GM19468 (cell line): Measurements from ENCODE around the gene BRSK2.

Experiments used
- ATAC-seq: cut with Tn5 transposase; IDR thresholded peaks from one replicate; pipeline ENCODE4 v1.9.1; 2021; ENCODE audit warnings: mild to moderate bottlenecking, moderate library complexity, moderate number of reproducible peaks; ENCODE audit not compliant: unreplicated experiment; ENCODE audit errors: extremely low read depth

Gene BRSK2

DNA sequence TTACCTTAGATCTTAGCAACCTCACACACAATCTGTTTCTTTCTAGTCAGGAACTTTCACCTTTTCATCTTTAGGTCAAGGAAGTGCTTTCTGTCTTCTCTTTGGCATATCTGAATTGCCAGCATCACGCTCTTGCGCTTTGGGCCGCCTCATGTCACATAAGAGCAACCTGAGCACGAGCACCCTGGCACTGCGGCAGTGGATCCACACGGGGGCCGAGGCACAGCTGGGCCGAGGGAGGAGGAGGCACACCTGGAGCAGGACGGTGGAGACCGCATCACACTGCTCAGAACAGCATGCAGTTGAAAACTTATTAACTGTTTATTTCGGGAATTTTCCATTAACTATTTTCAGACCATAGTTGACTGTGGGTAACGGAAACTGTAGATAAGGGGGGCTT, 86.1 kb downstream of the BRSK2 start:
- ATAC-seq: no peak

DNA sequence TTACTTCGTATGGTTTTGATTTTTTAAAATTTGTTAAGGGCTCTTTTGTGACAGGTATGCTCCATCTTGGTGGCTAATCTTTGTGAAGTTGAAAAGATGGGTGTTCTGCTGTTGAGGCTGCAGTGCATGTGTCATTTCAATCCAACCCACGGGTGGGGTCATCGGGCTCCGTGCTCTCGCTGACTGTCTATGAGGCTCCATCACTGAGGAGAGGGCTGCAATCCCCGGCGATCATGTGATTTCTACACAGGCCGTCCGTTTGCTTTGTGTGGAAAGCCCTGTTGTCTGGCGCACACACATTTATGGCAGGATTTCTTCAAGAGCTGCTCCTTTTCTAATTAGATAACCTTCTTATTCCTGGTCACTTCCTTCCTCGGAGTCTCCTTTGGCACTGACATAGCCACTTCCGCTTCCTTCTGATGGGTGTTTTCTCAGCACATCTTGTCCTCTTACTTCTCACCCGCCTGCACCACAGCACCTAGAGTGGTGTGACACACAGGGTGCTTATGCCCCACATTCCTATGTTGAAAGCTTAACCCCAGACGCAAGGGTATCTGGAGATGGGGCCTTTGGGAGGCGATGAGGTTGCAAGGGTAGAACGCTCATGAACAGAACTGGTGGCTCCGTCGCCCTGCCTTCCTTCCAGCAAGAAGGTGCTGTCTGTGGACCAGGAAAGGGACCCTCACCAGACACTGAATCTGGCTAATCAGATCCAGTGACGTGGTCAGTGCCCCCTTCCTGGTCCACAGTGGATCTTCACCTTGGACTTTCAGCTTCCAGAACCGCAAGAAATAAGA, 87.4 kb downstream of the BRSK2 start:
- ATAC-seq: no peak

DNA sequence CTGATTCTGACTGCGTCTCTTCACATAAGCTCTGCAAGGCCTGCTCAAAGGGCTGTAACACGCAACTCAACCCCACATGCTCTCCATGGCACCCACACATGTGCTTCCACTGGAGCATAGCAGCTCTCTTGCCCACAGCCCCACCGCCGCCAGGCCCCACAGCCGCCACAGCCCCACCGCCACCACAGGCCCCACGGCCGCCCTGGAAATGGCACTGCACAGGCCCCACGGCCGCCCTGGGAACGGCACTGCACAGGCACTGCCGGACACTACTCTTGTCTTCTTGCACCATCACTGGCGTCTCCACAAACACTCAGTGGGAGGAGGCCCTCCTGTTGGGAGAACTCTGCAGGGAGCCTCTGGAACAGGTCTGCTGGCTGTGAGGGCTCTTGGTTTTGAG, 88.3 kb downstream of the BRSK2 start:
- ATAC-seq: no peak

DNA sequence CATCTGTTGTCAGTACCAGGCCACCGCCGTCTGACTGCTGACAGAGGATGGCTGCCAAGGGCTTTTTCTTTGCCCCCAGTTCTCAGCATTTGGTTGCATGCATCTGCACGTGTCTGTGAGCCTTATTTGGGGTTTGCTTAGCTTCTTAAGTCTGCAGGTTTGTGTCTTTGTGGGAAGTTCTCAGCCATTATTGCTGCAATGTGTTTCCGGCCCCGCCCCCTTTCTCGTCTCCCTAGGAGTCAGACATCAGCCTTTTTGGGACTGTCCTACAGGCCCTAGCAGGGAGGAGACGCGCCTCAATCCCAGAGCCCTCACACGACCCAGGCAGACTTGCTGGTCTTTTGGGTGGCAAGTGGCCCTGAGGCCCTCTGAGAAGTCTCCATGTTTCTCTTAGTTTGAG, 88.8 kb downstream of the BRSK2 start:
- no peak for ATAC-seq

DNA sequence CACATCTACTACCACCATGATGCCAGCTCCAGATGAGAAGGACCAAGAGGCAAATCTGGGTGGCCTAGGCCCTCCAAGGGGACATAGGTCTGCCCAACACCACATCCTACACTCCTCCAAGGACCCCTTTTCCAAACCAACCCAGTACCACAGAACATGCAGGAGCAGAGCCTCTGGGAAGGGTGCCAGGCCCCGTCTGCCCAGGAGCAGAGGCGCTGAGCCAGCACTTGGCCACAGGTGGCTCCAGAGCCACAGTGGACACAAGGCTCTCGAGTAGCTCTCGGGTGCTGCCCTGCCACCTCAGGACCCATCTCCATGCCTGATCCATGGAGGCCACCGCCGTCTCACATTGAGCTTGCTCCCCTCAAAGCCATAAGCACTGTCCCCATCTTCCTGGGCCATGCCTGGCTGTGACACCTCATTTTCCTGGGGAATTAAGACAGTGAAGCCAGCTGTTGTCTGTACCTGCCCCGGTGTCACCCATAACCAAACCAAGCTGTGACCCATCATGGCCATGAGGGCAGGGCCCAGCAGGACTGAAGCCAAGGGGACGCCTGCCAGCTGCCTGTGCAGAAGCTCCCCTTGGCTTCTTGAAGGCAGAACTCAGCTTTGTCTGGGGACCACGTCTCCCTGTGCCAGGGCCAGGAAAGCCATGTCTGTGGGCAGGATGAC, 89.4 kb downstream of the BRSK2 start:
- no peak for ATAC-seq

DNA sequence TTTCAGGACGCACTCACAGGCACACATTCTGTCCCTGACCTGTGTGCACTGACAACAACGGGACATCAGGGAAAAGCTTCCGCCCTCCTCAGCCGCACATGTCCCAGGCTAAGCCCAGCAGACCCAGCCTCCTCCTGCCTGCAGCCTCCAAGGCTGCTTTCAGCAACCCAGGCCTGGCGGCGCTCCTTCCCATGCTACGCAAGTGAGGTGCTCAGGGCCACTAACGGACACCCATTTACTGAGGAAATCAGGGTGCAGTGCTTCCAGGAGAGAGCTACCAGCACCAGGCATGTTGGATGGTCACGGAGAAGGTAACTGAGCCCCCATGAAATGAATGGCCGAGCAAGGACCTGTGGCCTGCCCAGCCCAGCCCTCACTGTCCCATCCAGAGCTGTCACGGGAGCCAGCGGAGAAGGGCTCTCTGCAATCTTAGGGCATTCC, 90.0 kb downstream of the BRSK2 start:
- ATAC-seq: no peak

DNA sequence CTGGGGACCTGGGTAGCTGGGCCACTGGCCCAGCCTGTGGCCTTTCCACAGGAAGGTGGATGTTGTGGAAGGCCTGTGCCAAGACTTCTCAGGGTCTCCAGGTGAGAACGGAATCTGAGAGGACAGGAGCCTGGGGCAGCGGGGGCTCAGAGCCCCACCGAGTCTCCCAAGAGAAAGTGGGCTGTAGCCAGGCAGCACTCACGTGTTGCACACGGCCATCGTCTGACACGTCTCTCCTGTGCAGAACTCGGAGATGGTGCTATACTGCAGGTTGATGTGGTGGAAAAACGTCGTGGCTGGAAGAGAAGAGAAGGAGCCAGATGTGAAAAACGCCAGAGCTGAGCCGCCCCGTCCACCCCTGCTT, 90.4 kb downstream of the BRSK2 start:
- no peak for ATAC-seq

DNA sequence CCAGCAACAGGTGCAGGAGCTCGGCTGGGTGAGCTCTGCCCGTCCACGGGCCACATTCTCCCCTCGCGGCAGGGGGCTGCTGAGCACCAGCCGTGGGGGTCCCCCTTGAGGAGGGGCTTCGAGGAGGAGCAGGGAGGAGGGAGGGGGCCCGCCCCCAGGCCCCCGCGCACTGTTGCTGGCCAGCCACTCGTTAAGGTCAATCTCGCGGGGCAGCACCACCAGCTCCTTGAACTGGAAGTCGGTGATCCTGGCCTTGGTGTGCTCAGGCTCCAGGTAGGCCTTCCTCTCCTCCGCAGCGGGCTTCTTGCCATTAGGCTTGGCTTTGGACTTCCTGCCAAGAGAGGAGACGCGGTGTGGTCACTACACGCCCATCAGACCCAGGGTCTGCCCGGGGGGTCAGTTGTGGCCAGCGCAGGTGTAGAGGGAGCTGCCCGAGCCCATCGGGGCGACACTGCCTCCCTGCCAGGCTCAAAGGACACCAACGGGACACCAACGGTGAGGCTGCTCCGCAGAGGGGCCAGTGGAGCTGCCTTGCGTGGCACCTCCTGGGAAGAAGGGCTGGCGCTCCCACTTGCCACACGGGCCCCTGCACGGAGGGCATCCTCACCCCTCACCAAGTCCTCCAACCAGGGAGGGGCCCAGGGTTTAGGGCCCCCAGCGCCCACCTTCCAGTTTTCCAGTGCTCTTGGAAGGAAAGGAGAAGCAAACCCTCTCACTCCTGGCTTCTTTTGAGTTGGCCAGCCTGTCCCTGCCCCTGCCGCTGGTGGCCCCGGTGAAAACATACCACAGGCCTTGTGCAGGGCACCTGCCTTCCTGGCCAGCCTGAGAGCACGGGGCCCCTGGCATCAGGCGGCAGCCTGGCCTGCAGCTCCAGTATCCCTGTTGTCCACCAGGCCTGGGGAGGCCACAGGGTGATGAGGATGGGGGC, 91.1 kb downstream of the BRSK2 start:
- ATAC-seq: no peak

DNA sequence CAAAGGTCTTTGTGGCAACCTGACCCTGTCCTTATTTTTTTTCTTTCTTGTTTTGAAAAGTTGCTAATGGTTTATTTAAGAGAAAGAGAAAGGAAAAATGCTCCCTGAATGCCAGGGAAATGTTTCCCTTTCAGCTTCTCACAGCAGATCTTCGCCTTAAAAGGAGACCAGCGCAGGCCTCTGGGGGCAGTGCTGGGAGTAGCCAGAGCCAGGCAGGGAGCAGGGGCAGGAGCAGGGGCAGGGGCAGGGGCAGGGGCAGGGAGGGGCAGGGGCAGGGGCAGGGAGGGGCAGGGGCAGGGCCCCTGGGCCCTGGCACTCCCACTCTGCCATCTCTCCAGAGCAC, 91.7 kb downstream of the BRSK2 start:
- no peak for ATAC-seq

DNA sequence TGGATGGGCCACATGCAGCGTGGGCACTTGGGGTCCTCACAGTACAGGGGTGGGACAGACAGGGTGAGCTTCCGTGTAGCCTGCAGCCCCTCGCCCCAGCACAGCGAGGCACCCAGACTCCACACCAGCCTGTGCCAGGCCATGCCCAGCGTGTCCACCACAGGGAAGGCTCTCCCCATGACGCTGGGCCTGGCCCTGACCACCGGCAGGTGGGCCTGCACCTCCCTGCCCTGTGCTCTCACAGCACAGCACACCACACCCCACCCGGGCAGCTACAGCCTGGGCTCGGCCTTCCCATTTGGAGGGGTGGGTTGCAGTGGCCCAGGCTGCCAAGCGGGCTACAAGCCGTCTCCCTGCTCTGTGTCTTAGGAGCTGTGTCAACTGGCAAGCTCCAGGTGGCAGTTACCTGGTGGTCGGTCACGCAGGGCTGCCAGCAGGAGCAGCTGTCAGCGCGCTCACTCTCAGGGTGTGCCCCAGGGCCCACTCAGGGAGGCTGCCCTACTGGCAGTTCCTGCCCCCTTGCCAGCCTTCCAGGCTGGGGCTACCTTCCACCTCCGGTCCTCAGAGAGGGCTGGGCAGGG, 92.2 kb downstream of the BRSK2 start:
- ATAC-seq: no peak

DNA sequence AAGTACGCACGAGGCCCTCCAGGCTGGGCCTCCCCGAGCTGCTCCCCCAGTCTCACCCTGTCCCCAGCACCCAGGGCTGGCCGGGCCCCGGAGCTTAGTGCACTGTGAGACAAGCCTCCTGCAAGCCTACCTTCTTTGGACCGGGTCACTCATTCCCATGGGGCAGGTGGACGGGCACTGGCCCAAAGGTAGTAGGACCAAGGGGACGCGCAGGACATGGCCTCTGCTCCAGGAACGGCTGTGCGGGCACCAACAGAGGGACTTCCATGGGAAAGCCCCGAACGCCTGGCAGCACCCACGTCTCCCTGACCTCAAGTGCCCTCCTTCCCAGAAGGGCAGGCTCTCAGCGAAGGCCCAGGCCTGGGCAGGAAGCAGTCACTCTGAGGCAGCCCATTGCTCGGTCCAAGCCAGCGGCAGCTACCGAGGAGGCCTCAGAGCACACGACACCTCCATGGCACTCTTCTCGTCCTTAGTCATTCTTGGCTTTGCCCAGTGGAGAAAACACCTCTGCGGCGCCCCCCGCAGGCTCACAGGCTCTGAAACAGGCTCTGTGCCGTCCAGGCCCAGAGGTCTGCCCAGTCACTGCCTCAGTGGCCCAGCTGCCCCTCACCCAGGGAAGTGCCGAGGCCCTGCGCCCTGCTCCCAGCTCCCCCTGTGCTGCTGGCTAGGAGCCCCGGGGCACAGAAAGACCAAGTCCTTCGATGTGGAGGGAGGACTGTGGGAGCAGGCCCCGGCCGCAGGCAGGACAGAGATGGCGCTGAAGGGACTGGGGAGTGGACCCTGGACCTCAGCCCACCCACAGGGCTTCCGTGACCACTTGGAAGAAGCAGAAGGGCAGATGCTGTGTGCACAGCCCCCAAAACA, 93.1 kb downstream of the BRSK2 start:
- ATAC-seq: no peak

DNA sequence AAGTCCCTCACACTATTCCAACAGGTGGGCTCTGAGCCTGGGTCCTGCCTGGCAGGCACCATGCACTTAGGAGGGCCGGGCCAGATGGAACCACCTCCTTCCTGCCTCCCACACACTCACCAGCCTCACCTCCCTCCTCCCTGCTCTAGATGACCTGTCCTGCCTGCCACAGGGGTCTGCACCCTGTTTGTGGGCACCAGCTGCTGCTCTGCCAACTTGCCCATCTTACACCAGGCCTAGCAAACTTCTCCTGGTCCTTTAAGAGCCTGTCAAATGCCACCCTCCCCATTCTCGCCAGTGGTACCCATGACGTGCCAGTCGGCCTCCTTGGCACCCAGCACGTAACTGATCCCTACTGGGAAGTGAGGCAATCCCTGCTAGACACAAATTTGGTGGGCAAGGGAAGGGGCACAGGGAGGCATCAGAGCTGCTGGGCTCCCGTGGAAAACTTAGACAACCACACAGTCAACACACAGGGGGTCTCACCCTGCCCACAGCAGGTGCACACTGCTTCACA, 93.8 kb downstream of the BRSK2 start:
- no peak for ATAC-seq

DNA sequence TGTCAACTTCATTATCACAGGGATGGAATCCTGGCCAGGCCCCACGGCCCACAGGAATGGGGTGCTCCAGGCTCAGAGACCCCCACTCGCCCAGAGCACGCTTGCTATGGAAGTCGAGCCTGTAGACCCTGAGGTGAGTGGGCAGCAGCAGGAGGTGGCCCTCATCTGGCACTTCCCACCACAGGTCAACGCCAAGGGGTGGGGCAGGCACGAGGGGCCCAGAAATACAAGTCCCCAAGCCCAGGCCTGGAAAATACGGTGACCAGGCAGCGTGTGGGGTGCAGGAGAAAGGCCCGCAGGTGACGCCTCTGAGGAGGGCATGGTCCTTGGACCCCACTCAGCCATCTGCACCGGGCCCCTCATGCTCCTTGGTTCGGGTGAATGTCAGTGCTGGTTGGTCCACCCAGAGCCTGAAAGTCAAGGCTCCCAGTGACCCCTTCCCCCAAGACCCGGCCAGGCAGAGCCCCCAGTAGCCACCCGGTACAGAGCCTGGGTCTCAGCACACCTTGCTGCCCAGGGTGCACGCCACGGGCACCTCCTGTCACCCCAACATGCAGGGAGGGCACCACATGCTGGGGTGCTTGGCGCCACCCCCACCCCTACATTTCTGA, 94.4 kb downstream of the BRSK2 start:
- ATAC-seq: no peak

DNA sequence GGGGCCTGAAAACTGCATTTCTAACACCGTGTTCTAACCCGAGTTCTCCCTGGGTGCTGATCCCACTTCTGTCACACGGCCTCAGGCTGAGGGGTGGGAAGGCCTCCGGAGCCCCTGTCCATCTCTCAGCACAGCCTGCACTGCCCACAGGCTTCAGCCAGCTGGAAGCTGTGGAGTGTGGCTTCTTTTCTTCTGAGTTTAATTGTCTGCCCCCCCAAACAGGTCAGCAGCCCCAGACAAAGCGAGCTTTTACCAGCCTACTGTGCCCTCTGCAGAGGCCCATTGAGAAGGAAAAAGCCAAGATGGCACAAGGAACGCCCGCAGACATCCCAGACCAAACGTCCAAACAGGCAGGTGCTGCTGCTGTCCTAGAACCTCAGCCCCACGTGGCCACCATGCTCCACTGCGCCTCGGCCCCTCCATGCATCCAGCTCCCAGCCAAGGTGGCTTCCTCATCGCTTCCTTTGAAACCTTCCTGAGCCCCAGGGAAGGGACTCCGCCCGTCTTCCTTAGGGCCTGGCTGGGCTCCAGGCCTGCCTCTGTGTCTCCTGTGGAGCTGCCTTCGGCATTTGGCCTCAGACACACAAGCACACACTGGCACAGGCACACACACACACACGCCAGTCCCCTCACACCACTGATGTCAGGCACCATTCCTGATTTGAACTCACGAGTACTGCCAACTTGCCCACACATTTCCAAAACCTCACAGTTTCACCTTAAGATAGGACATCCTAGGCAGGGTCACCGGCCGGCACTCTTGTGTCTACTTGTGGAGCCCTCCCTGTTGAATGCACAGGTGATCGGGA, 95.2 kb downstream of the BRSK2 start:
- no peak for ATAC-seq

DNA sequence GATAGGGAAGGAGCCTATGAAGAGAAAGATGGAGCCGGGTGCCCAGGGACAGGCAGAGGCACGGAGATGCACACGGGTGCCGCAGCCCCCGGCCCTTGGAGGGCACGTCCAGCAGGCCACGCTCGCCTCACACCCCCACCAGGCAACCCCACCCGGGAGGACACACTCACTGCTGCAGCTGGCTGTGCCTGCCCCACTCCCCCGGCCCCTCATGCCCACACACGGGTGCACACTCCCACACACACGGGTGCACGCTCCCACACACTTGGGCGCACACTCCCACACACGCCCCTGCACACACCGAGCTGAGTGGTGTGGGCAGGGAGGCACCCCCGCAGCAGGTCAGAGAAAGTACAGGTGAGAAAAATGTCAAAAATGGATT, 95.8 kb downstream of the BRSK2 start:
- ATAC-seq: no peak

DNA sequence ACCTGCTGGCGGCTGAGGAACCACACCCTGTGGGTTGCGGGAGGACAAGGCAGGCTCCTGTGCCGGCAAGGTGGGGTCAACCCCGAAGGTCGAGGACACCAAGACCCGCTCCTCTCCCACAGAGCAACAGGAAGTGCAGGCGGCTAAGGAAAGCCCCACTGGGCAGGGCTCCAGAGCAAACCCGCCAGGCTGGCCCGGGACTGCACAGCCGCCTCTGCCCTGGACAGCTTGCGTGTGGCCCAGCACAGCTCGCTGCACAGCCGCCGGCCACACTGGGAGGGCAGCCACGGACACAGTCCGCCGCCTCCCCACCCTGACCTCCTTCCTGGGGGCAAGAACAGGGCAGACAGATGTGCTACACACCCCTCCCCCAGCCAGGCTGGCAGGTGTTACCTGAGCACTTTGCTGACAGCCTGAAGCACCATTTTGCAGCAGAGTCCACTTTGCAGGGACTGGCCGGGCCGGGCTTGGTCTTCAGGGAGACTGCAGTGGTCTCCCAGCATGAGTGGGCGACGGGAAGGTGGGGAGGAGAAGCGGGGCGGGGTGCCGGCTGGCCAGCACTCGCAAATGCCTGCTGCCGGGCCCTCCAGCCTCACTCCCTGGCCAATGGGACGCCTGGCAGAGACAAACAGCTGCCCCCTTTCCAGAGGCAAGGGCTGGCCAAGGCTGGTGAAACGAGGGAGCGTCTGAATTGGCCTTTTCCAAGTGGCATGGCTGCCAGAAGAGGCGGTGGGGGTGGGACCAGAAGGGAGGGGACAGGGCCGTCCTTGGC, 96.5 kb downstream of the BRSK2 start, which contains the start of gene MOB2:
MOB2 (minus strand) TSS at position 726 of the 772 bp plus-strand sequence; CDS start at position 503, 223 bp downstream.
- ATAC-seq: no peak

DNA sequence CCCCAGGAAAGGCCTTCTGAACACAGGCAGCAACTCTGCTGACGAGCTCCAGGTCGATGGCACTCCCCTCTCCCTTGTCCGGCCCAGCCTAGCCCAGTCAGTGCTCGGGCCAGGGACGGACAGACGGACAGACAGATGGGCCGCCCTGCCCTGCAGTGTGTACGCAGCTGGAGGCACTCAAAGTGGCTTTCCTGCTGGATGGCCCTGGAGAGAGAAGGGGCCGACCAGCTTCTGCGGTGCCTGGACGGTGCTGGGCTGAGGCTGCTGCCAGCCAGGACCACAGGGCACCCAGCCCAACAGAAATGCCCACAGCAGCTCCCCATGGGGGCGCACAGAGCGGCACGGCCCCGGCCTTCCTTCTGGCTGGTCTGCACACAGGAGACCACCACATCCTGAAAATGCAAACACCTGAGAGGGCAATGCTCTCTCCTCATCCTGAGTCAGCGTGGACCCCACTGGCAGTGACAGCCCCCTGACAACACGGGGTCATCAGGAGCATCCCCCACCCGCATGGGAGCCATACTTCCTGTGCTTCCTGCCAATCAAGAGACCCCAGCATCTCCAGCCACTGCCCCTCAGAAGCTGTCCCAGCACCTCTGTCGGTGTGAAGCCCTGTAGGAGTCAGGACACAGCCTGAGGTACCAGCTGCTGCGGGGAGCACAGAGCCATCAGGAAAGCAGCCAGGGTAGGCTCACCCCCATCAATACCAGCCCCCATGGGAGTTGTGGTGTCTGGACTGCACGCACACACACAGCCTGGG, 97.5 kb downstream of the BRSK2 start:
- no peak for ATAC-seq
